ENCODE data around the gene LPXN. TPM values are rescaled to one million over a fixed set of nuclear protein-coding genes. Genes with fewer than 3 reads are reported as not detected.

The LPXN gene
- total RNA-seq, 1 donor from 2014 or later: 4.0 TPM

DNA sequence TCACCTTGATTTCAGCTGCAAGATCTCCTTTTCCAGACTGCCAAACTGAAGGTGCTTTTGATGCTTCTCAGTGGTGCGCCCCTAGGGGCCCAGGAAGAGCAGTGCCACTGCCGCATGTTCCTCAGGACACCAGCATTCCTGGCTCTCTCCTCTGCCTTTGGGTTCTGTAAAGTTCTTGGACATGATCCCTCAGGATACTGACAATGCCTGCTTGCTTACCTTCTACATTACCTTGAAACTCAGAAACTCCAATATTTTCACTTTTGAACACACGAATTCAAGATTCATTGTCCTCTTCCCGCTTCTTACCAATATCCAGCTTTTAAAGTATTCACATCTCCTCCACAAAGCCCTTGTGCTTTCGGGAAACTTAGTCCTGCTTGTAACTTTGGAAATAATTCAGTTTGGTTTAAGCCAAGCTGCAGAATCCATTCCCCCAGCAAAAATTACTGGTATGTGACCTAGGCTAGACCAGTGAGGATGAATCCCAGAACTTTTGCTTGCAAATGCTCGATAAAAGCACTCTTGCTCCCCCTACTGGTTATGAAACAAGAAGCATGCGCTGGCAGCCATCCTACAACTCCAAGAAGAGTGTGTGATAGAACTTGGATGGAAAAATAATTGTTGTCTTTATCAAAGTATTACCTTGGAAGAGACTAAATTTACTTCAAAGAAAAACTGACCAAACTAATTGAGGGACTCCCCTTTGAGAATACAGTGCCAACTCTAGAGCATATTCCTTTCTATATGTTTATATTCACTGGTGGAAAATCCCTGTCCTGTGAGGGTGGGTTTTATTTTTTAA lies 51.2 kb downstream of the LPXN start:
- DNase-seq (ENCODE audit: low read depth, low spot score): peak; percentile 54

DNA sequence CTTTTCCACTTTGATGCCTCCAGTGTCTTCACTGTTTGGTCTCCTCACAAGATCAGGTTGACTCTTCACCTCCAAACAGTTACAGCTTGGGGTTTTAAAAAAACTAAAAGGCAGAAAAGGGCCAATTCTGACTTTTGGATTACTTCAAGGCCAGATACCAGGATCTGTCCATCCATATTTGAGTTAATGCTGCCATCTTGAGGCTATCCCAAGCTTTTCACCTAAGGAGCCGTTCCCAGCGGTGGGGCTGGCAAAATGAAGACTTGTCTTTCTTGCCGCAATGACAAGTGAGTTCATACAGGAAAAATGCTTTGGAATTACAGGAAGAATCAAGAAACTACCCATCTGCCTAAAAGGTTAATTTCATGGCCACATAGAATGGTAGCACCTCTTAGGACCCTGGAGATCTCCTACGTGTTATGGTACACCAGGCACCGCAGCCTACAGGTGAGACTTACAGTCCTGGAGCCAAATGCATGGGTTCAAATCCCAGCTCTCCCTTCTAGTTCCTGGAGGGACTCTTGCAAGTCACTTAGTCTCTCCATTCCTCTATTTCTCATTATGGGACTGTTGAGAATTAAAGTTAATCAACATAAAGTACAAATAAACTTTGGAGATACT lies 61.8 kb downstream of the LPXN start:
- peak; percentile 32 for DNase-seq (ENCODE audit: low read depth, low spot score)

DNA sequence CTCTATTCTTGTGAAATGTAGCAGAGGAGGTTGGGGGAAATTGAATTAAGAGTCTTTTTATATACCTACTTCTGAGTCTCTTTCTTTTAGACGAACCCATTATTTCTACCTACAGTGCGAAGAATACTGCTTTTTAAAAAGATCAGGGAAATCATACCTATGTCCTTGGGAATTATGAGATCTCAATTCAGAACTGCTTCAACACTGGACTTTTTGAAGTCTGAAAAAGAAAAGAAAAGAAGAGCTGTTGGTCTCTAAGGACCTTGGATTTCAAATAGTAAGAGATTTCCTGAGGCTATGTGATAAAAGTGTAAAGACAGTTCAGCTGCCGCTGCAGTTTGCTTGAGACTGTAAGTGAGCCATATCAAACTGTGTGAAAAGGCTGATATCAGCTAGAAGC lies 64.0 kb downstream of the LPXN start:
- DNase-seq (ENCODE audit: low read depth, low spot score): no peak

DNA sequence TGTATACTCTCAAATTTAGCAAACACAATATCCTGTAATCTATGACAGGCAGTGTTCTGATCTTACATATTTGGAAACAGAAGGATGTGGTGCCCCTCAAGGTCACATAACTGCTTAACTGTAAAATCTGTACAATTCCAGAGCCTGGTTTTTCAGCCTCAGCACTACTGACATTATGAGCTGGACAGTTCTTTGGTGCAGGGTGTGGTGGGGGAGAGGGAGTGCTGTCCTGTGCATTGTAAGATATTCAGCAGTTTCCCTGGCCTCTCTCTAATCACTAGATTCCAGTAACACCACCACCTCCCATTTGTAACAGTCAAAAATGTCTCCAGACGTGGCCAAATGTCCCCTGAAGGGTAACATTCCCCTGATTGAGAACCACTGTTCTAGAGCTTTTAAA lies 65.9 kb downstream of the LPXN start:
- DNase-seq (ENCODE audit: low read depth, low spot score): no peak

DNA sequence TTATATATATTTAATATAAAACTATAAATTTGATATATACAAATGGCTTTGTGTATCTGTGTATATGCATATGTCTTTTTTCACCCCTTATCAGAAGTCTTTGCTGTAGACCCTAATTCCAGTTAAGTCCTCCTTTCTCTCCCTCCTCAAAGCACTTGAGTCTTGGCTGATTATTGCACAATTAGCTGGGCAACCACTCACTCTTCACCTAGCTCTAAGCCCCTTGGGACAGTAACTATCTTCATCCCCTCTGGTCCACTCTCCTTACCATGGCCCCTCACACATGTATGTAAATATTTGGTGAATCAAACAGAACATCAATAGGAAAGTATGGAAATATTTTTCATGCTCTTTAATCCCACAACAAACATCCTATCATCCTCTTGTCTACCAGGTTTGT lies 66.8 kb downstream of the LPXN start:
- no peak for DNase-seq (ENCODE audit: low read depth, low spot score)

DNA sequence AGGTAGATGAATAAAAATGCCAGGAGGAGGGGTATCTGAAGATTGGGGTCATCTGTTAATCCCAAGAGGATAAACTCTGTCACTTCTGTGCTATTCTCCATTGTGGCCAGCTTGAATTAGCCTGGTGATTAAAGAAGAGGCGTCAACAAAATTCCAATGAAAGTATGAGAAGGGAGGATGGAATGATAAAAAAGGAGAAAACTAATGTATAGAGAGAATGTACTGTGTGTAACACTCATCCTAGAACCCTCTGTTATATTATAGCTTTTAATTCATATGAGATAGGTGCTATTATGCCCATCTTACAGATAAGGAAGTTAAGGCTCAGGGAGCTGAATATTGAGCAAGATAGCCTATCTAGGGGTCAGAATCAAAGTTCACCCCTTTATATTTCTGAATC lies 67.7 kb downstream of the LPXN start, which contains the start of gene OR5B21:
Gene OR5B21 (minus strand): TSS at position 101 of the 400 bp plus-strand sequence. CDS start 0 bp downstream, at position 101.
- DNase-seq (ENCODE audit: low read depth, low spot score): no peak

DNA sequence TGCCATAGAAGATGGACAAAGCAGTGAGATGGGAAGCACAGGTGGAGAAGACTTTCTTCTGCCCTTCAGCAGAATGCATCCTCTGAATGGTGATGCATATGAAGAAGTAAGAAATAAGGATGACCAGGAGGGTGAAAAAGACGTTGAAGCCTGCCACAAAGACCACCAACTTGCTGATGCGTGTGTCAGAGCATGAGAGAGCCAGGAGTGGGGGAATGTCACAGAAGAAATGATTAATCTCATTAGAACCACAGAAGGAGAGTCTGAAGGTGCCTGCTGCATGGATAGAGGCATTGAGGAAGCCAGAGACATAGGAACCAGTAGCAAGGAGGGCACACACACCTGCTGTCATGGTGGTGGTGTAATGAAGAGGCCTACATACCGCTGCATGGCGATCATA lies 68.3 kb downstream of the LPXN start:
- no peak for DNase-seq (ENCODE audit: low read depth, low spot score)

DNA sequence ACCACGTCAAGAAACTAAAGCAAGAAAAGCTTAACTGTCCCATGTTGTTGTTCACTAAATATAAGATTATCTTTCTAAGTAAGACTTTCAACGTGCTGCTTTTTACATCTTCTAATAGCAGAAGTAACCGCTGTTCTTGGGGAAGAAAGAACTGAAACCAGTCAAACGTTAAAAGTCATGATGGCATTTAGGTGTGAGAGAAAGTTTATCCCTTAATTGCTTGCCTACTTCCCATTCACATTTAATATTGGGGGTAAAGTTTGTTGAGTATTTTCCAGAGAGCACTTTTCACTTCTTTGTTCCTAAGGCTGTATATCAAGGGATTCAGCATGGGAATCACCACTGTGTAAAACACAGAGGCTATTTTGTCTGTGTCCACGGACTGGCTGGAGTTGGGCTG lies 68.7 kb downstream of the LPXN start:
- no peak for DNase-seq (ENCODE audit: low read depth, low spot score)

DNA sequence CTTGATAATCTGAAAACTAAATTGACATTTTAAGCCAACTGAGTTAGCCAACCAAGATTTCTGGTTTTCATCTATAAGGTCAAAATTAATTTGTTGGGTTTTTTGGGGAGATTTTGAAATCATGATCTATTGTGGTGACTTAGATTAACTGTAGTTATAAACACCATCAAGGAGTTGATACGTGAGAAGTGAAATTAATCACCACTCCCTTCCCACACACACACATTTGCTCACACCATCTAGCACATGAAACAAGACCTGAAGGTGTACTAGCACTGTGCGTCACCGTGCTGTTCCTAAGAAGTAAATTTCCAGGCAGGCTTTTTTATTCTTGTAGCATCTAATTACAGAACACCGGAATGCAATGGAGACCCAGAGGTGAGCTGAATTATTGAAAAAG lies 69.8 kb downstream of the LPXN start:
- no peak for DNase-seq (ENCODE audit: low read depth, low spot score)

DNA sequence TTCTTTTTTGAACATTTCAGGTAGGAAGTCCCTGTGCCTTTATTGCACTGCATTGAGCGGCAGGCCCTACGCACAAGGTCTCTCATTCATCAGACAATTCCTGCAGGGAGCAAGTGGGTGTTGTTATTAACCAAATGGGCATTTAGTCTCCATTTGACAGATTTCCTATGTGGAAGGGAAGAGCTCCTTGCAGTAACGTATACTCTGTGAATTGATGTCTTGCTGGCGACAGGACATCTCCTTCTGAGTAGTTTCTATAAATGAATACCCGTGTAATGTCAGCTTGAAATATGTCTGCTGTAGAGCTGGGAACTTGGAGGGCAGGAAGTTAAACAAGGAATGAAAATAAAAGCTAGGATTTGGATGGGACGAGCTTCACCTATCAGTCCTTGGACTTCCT lies 71.4 kb downstream of the LPXN start:
- DNase-seq (ENCODE audit: low read depth, low spot score): no peak

DNA sequence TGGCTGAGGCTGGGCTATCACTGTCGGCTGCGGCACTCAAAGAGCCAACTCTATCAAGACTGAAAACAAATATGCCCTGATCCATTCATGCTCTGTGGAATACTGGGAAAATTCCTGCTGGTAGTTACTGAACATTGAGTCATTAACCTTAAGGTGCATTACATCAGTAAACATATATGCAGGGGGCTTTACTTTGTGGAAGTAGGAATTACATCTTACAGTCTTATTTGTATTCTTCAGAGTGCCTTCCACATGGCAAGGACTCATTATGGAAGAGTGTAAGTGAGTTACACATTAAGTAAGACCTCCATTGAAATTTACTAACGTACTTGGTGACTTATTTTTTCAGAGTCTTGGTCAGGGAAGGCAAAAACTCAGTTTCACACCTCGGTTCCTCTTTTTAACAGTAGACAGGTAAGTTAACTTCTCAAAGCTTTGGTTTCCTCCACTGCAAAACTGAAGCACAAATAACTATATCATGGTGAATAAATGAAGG lies 72.2 kb downstream of the LPXN start:
- DNase-seq (ENCODE audit: low read depth, low spot score): no peak

DNA sequence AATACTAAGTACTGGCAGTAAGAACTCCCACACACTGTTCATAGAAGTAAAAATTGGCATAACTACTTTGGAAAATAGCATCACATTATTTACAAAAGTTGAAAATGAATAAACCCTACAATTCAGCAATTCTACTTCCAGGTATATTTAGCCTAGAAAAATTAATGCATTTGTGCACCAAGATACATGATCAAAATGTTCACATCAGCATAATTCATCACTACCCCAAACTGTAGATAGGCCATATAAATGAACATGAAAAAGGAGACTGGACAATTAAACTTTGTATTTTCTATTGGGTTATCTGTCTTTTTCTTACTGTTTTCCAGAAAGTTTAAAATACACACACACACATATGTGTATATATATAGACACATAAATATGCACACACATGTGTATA lies 73.7 kb downstream of the LPXN start:
- no peak for DNase-seq (ENCODE audit: low read depth, low spot score)

DNA sequence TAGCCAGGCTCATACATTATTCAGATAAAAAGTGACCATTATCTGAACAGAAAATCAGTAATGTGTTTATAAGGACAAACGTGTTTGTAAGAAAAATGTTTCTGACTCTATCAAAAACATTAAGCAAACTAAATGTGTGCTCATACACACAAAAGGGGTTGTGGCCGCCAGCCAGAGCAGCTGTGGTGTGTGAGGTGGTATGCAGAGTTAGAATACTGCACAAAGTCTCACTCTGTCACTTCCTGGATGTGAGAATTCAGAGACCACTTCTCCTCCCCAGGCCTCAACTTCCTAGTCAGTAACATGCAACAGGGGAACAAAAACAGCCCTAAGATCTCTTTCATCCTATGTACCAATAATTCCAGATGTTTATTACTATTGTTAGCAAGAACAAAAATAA lies 77.2 kb downstream of the LPXN start:
- DNase-seq (ENCODE audit: low read depth, low spot score): no peak

DNA sequence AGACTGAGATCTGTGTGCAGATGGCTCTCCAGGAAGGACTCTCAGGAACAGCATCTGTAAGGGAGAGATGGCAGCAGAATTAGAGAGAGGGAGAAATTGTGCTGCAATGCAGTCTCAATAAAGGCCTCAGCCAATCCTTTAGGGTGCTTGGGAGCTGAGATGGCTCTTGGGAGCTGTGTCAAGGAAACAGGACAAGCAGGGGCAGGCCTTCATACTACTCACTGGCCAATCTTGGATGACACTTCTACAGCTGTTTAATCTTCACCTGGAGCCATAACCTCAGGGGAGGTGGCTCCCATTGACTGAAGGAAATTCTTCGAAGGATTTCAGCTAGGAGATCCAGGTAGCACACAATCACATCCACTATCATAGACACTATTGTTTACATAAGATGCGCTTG lies 77.7 kb downstream of the LPXN start:
- DNase-seq (ENCODE audit: low read depth, low spot score): no peak

DNA sequence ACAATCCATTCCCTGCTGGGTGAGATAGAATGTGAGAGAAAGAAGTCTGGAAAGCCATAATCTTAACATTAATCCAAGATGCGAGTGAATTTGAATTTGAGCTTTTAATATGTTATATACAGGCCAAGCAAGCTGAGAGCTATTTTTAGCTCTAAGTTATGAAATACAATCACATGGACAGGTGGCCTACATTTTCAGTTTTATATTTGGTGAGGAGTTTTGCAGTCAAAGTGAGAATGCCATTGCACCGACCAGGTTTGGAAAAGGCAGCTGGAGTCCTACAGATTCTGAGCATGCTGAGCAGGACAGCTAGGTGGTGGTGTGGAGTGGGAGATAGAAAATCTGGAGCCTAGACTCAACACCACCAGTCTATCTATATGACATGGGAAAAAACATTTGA lies 79.8 kb downstream of the LPXN start:
- DNase-seq (ENCODE audit: low read depth, low spot score): no peak

DNA sequence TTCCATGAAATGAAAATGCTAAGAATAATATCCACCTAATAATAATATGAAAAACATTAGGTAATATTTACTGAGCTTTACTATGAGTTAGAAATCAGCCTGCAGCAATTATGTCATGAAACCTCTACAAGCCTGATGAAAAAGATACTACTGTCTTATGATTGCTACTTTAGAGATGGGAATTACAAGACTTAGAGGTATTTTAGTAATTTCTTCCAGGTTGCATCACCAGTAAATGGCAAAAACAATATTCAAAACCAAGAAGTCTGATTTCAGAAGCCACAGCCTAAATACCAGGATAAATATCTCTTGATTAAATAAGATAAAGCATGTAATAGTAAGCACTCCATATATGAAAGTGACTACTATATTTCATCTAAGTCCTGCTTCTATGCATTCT lies 81.6 kb downstream of the LPXN start:
- no peak for DNase-seq (ENCODE audit: low read depth, low spot score)

DNA sequence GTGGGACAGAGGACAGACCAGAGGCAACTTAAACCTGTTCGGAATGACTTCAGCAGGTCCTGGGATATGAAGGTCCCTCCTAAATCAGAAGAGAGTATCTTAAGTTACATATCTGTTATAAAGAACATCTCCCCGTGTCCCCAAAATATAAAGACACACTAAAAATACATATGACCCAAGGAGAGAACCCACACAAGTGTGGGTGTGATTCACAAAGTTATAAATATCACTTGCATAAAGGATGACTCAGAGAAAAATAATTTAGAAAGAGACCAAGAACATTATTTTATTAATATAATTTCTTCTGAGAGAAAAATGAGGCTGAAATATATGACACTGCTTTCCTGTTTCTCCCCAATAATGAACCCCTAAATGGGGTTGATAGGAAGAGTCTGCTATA lies 82.0 kb downstream of the LPXN start:
- DNase-seq (ENCODE audit: low read depth, low spot score): no peak

DNA sequence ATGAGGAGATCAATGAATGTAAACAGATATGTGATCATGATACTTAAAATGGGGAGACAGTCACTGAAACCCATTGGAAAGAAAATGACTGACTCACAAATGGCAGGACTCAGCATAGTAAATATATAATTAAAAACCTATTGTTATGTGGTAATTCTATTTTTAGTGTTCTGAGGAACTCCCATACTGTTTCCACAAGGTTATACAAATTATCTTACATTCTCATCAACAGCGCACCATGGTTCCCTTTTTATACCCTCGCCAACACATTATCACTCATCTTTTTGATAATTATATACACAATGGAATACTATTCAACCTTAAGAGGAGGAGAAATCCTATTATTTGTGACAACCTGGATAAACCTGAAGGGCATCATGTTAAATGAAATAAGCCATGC lies 84.8 kb downstream of the LPXN start:
- no peak for DNase-seq (ENCODE audit: low read depth, low spot score)

DNA sequence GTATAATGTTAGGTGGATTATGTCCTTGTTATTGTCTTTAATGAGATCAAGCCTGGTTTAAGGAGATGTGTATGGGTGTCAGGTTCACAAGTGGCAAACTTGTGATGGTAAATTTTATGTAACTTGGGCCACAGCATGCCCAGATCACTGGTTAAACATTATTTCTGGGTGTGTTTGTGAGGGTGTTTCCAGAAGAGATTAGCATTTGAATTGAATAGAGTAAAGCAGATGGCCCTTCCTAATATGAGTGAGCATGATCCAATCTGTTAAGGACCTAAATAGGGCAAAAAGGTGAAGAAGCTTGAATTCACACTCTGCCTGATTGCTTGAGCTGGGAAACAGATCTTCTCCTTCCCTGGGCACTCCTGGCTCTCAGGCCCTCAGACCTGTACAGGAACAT lies 88.5 kb downstream of the LPXN start:
- no peak for DNase-seq (ENCODE audit: low read depth, low spot score)

DNA sequence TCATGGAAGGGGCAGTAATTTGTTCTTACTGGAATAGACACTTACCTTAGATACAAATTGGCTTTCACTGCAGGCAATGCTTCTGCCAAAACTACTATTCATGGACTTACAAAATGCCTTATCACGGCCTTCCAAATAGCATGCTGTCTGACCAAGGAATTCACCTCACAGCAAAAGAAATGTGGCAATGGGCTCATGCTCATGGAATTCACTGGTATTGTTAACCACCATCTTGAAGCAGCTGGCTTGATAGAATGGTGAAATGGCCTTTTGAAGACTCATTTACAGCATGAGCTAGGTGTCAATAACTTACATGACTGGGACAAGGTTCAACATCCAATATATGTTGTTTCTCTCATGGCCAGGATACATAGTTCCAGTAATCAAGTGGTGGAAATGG lies 89.7 kb downstream of the LPXN start:
- no peak for DNase-seq (ENCODE audit: low read depth, low spot score)
